ENCODE results near the gene MYH15.

MYH15 gene

GRCh38 chr3:108510496-108510895, at the start of gene MYH15:
Gene MYH15 (minus strand): TSS chr3:108510596. CDS start chr3:108510530, 66 bp downstream.
- DNase-seq = no peak

- DNase-seq = no peak
Measured at GRCh38 chr3:108555966-108556581, 45.7 kb upstream of the MYH15 start.

GRCh38 chr3:108554913-108555571, 44.6 kb upstream of the MYH15 start:
- no peak for DNase-seq

GRCh38 chr3:108554229-108554628, 43.8 kb upstream of the MYH15 start:
- DNase-seq = no peak

- peak in 1 of 2 experiments; percentile 40 for DNase-seq
Measured at GRCh38 chr3:108552267-108553159, 42.1 kb upstream of the MYH15 start.

- DNase-seq = no peak
Measured at GRCh38 chr3:108548886-108549285, 38.5 kb upstream of the MYH15 start.

GRCh38 chr3:108548304-108548703, 37.9 kb upstream of the MYH15 start:
- no peak for DNase-seq

GRCh38 chr3:108546692-108547091, 36.3 kb upstream of the MYH15 start:
- DNase-seq = no peak

GRCh38 chr3:108546247-108546646, 35.9 kb upstream of the MYH15 start:
- no peak for DNase-seq

- DNase-seq = no peak
Measured at GRCh38 chr3:108538083-108538482, 27.7 kb upstream of the MYH15 start.

- DNase-seq = no peak
Measured at GRCh38 chr3:108528459-108529252, 18.3 kb upstream of the MYH15 start.

- DNase-seq = no peak
Measured at GRCh38 chr3:108527817-108528216, 17.4 kb upstream of the MYH15 start.

GRCh38 chr3:108527109-108527508, 16.7 kb upstream of the MYH15 start:
- DNase-seq = no peak

GRCh38 chr3:108525971-108526370, 15.6 kb upstream of the MYH15 start:
- DNase-seq = no peak

- no peak for DNase-seq
Measured at GRCh38 chr3:108525256-108525655, 14.9 kb upstream of the MYH15 start.

GRCh38 chr3:108524537-108524936, 14.1 kb upstream of the MYH15 start:
- no peak for DNase-seq

- no peak for DNase-seq
Measured at GRCh38 chr3:108518895-108519294, 8.5 kb upstream of the MYH15 start.

GRCh38 chr3:108516881-108517280, 6.5 kb upstream of the MYH15 start:
- no peak for DNase-seq

GRCh38 chr3:108513961-108514360, 3.6 kb upstream of the MYH15 start:
- no peak for DNase-seq

GRCh38 chr3:108512671-108513070, 2.3 kb upstream of the MYH15 start:
- DNase-seq = no peak

GRCh38 chr3:108511490-108511889, 1.1 kb upstream of the MYH15 start:
- DNase-seq = no peak

- no peak for DNase-seq
Measured at GRCh38 chr3:108511055-108511454, 659 bp upstream of the MYH15 start.

GRCh38 chr3:108509871-108510270, 525 bp downstream of the MYH15 start:
- DNase-seq = no peak
